SK-N-SH treated with all-trans-retinoic acid at 6 μM for 48 hours (cell line): ENCODE data around the gene HAND2.

ENCODE experiments used
- ATAC-seq: fragments of 200-7000 bp; cut with Tn5 transposase; 3 replicates; pipeline ENCODE4 v1.9.1; 2020; ENCODE audit warnings: mild to moderate bottlenecking, moderate library complexity
- ARNTL ChIP-seq: fragments of 450-650 bp; formaldehyde crosslinking; IDR thresholded peaks from 2 replicates; pipeline ENCODE4 v1.5.0; 2020; ENCODE audit warnings: low read depth, mild to moderate bottlenecking, moderate library complexity, borderline replicate concordance
- BACH2 ChIP-seq: fragments of 250-450 bp; sonication (Bioruptor Pico); IDR thresholded peaks from 2 replicates; pipeline ENCODE4 v1.9.0; 2021; ENCODE audit warnings: mild to moderate bottlenecking, borderline replicate concordance
- CREB5 ChIP-seq: fragments of 250-450 bp; sonication (Bioruptor Pico); IDR thresholded peaks from 2 replicates; pipeline ENCODE4 v1.5.1; 2020; ENCODE audit warnings: low read depth, mild to moderate bottlenecking, moderate library complexity
- CSDC2 ChIP-seq: fragments of 250-450 bp; sonication (Bioruptor Pico); IDR thresholded peaks from 2 replicates; pipeline ENCODE4 v1.5.0; 2020; ENCODE audit warnings: mild to moderate bottlenecking, moderate library complexity
- CSRNP3 ChIP-seq: fragments of 250-450 bp; sonication (Bioruptor Pico); IDR thresholded peaks from 2 replicates; pipeline ENCODE4 v1.5.1; 2021; ENCODE audit warnings: mild to moderate bottlenecking, moderate library complexity
- GLIS3 ChIP-seq: fragments of 250-450 bp; sonication (Bioruptor Pico); IDR thresholded peaks from 2 replicates; pipeline ENCODE4 v1.5.0; 2020; ENCODE audit warnings: mild to moderate bottlenecking, moderate library complexity
- ISL1 ChIP-seq: fragments of 250-450 bp; sonication (Bioruptor Pico); IDR thresholded peaks from 2 replicates; pipeline ENCODE4 v2.1.2; 2022; ENCODE audit warnings: mild to moderate bottlenecking, moderate library complexity
- OSR1 ChIP-seq: fragments of 250-450 bp; sonication (Bioruptor Pico); IDR thresholded peaks from 2 replicates; pipeline ENCODE4 v1.8.0; 2022; ENCODE audit warnings: moderate library complexity, mild to moderate bottlenecking, inconsistent platforms
- POU6F1 ChIP-seq: fragments of 250-450 bp; sonication (Bioruptor Pico); IDR thresholded peaks from 2 replicates; pipeline ENCODE4 v1.8.0; 2021; ENCODE audit warnings: low read depth, mild to moderate bottlenecking, moderate library complexity, borderline replicate concordance
- PPARA ChIP-seq: fragments of 250-450 bp; sonication (Bioruptor Pico); IDR thresholded peaks from 2 replicates; pipeline ENCODE4 v1.5.0; 2020; ENCODE audit warnings: mild to moderate bottlenecking, borderline replicate concordance
- RARB ChIP-seq: fragments of 250-450 bp; sonication (Bioruptor Pico); IDR thresholded peaks from 2 replicates; pipeline ENCODE4 v1.8.0; 2021; ENCODE audit warnings: mild to moderate bottlenecking, moderate library complexity
- SNAI2 ChIP-seq: fragments of 250-450 bp; sonication (Bioruptor Pico); IDR thresholded peaks from 2 replicates; pipeline ENCODE4 v1.5.0; 2020; ENCODE audit warnings: mild to moderate bottlenecking, moderate library complexity
- TOX ChIP-seq: fragments of 250-450 bp; sonication (Bioruptor Pico); IDR thresholded peaks from 2 replicates; pipeline ENCODE4 v1.8.0; 2021; ENCODE audit warnings: mild to moderate bottlenecking, moderate library complexity, borderline replicate concordance
- ZC3H10 ChIP-seq: fragments of 250-450 bp; sonication (Bioruptor Pico); IDR thresholded peaks from 2 replicates; pipeline ENCODE4 v1.5.1; 2021; ENCODE audit warnings: mild to moderate bottlenecking, moderate library complexity
- ZFP3 ChIP-seq: fragments of 250-450 bp; sonication (Bioruptor Pico); IDR thresholded peaks from 2 replicates; pipeline ENCODE4 v1.5.0; 2020; ENCODE audit warnings: mild to moderate bottlenecking, moderate library complexity
- ZFP30 ChIP-seq: fragments of 450-650 bp; formaldehyde crosslinking; IDR thresholded peaks from 2 replicates; pipeline ENCODE4 v1.5.0; 2022; ENCODE audit warnings: mild to moderate bottlenecking, moderate library complexity
- ZNF565 ChIP-seq: fragments of 450-650 bp; formaldehyde crosslinking; conservative IDR thresholded peaks from 2 replicates; pipeline ENCODE4 v1.5.0; 2020; ENCODE audit warnings: low read depth, mild to moderate bottlenecking, moderate library complexity
- ZNF70 ChIP-seq: fragments of 450-650 bp; formaldehyde crosslinking; IDR thresholded peaks from 2 replicates; pipeline ENCODE4 v1.5.0; 2020; ENCODE audit warnings: mild to moderate bottlenecking, moderate library complexity
- ZNF8 ChIP-seq: fragments of 450-650 bp; formaldehyde crosslinking; IDR thresholded peaks from 2 replicates; pipeline ENCODE4 v1.5.0; 2020; ENCODE audit warnings: mild to moderate bottlenecking, moderate library complexity

HAND2 gene

GRCh38 chr4:173509036-173510001, 20.7 kb downstream of the HAND2 start (continued):
- TF ChIP-seq CREB5 (no peak), GLIS3 (no peak), ISL1 (CRISPR knock-in tag) (no peak), ZNF565 (CRISPR knock-in tag) (no peak), OSR1 (CRISPR knock-in tag) (no peak), ZC3H10 (CRISPR knock-in tag) (no peak), CSRNP3 (no peak)

- peak; percentile 48 for TF ChIP-seq ZFP3 (CRISPR knock-in tag)
- TF ChIP-seq ZNF8 (CRISPR knock-in tag): no peak
- peak; percentile 19 for ATAC-seq
Observed at GRCh38 chr4:173508386-173509035, 21.5 kb downstream of the HAND2 start.

GRCh38 chr4:173507471-173508385, 22.3 kb downstream of the HAND2 start:
- peak; percentile 18; the same call in 1 of the 2 replicates for TF ChIP-seq ISL1 (CRISPR knock-in tag)
- TF ChIP-seq ZNF70: peak; percentile 80
- TF ChIP-seq BACH2 (CRISPR knock-in tag): no peak
- TF ChIP-seq, all 23 proteins: peak for 2
- peak; percentile 0; the same call in 1 of the 3 replicates for ATAC-seq

- no peak for TF ChIP-seq CREB5
- TF ChIP-seq TOX (CRISPR knock-in tag): no peak
- TF ChIP-seq RARB (CRISPR knock-in tag): no peak
- TF ChIP-seq ZNF565 (CRISPR knock-in tag): no peak
- no peak for TF ChIP-seq OSR1 (CRISPR knock-in tag)
- TF ChIP-seq PPARA (CRISPR knock-in tag): no peak
- no peak for TF ChIP-seq CSDC2 (CRISPR knock-in tag)
- no peak for TF ChIP-seq ARNTL (CRISPR knock-in tag)
- TF ChIP-seq, all 23 proteins: peak for 0
- peak; percentile 2; the same call in 1 of the 3 replicates for ATAC-seq
Observed at GRCh38 chr4:173506597-173507211, 23.3 kb downstream of the HAND2 start.

- peak; percentile 64 for ATAC-seq
- no peak for TF ChIP-seq OSR1 (CRISPR knock-in tag)
- no peak for TF ChIP-seq CREB5
- no peak for TF ChIP-seq ZC3H10 (CRISPR knock-in tag)
- TF ChIP-seq ZFP3 (CRISPR knock-in tag): no peak
- TF ChIP-seq ZNF565 (CRISPR knock-in tag): no peak
- no peak for TF ChIP-seq GLIS3
- TF ChIP-seq PPARA (CRISPR knock-in tag): no peak
- TF ChIP-seq SNAI2: no peak
- no peak for TF ChIP-seq CSRNP3
- no peak for TF ChIP-seq ZNF70
- TF ChIP-seq BACH2 (CRISPR knock-in tag): no peak
- TF ChIP-seq RARB (CRISPR knock-in tag): no peak
- no peak for TF ChIP-seq ZFP30
- TF ChIP-seq POU6F1 (CRISPR knock-in tag): no peak
Observed at GRCh38 chr4:173505924-173506518, 24.0 kb downstream of the HAND2 start.
